GM08714 (cell line): ENCODE results near the gene SCYL1.
"Not testable (repeated sequence)": the region's sequence is repeated elsewhere in the genome, so short reads cannot be mapped to it uniquely, and the experiment has no call there.

Experiments
- H3K4me3 ChIP-seq: fragments of 200-500 bp; sonication (Bioruptor generic); 2 replicates; pipeline ENCODE4 v1.5.1; 2014; ENCODE audit warnings: mild to moderate bottlenecking, low read length, inconsistent platforms
- ZNF274 ChIP-seq: IDR thresholded peaks from 2 replicates; pipeline ENCODE4 v1.6.1; 2012; ENCODE audit warnings: mild to moderate bottlenecking, low read depth, low read length

Gene SCYL1

DNA sequence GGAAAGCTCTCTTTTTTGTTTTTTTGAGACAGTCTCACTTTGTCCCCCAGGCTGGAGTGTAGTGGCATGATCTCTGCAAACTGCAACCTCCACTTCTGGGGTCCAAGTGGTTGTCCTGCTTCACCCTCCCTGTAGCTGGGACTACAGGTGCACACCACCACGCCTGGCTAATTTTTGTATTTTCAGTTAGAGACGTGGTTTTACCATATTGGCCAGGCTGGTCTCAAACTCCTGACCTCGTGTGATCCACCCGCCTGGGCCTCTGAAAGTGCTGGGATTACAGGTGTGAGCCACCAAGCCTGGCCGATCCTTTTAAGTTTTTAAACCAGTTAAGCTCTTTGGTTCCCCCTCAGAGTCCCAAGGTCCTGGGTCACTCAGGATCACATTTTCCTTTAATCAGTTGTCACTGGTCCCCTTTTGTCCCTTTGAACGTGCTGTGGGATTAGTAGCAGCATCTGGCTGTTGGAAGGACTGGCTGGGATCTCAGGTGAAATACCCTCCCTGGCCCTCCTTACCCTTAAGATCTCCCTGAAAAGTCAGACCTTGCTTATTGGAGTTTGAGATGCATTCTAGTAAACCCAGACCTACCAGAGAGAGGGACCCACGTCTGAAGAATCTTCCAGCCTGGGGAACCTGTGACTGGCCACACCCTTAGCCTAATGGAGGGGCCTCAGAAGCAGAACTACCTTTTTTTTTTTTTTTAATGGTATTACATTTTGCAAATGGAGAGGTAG, 17.9 kb upstream of the SCYL1 start:
- H3K4me3 ChIP-seq = no peak overlapping the region
- no peak for TF ChIP-seq ZNF274

DNA sequence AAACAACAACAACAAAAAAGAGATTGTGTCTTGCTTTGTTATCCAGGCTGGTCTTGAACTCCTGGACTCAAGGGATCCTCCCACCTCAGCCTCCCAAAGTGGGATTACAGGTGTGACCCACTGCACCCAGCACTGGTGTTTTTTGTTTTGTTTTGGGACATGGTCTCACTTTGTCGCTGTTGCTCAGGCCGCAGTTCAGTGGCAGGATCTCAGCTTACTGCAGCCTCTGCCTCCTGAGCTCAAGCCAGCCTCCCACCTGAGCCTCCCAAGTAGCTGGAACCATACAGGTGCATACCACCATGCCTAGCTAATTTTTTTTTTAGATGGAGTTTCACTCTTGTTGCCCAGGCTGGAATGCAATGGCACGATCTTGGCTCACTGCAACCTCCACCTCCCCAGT, 12.6 kb upstream of the SCYL1 start:
- not testable (repeated sequence) for H3K4me3 ChIP-seq

DNA sequence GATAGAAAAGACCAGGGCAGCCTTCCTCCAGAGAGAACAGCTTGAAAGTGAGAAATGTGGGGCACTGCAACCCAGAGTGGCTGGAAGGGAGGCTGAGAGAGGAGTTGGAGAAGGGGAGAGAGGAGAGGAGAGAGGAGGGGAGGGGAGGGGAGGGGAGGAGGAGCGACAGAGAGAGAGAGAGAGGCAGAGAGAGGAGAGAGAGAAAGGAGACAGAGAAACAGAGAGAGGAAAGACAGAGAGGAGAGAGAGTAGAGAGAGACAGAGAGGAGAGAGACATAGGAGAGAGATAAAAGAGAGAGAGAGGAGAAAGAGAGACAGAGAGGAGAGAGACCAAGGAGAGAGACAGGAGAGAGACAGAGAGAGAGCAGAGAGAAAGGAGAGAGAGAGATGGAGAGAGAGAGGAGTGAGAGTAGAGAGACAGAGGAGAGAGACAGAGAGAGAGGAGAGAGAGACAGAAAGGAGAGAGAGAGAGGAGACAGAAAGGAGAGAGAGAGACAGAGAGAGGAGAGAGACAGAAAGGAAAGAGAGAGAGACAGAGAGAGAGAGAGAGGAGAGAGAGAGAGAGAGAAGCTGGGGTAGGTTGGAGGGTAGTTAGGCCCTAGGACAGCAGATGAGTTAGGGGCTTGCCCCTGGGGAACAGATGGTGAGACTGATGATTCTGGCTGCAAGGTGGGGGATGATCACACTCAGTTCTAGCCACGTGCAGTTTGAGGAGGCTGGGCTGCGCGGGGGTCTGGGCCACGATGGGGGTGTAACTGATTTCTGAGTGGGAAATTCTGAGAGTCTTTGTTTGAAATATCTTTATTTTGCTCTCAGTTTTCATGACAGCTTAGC, 8.5 kb upstream of the SCYL1 start:
- TF ChIP-seq ZNF274 = no peak

DNA sequence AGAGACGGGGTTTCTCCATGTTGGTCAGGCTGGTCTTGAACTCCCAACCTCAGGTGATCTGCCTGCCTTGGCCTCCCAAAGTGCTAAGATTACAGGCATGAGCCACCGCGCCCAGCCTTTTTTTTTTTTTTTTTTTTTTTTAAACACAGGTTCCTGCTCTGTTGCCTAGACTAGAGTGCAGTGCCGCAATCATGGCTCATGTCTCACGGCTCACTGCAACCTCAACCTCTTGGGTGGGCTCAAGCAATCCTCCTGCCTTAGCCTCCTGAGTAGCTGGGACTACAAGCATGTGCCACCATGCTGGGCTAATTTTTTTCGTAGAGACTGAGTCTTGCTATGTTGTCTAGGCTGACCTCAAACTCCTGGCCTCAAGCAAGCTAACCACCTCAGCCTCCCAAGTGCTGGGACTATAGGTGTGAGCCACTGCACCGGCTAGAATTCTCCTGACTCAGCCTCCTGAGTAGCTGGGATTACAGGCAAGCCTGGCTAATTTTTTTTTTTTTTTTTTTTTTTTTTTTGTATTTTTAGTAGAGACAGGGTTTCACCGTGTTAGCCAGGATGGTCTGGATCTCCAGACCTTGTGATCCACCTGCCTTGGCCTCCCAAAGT, 5.8 kb upstream of the SCYL1 start:
- H3K4me3 ChIP-seq = not testable (repeated sequence)

More for the DNA sequence above, 8.5 kb upstream of the SCYL1 start:
- H3K4me3 ChIP-seq = no peak overlapping the region

DNA sequence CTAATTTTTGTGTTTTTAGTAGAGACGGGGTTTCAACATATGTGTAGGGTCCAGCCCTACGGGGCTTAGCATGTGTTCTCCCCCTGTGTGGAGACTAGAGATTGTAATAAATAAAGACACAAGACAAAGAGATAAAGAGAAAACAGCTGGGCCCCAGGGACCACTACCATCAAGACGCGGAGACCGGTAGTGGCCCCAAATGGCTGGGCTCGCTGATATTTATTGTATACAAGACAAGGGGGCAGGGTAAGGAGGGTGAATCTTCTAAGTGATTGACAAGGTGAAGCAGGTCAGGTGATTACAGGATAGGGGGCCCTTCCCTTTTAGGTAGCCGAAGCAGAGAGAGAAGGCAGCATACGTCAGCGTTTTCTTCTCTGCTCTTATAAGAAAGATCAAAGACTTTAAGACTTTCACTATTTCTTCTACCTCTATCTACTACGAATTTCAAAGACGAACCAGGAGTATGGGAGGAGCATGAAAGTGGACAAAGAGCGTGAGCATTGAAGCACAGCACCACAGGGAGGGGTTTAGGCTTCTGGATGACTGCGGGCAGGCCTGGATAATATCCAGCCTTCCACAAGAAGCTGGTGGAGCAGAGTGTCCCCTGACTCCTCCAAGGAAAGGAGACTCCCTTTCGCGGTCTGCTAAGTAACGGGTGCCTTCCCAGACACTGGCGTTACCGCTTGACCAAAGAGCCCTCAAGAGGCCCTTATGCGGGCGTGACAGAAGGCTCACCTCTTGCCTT, 2.9 kb upstream of the SCYL1 start:
- not testable (repeated sequence) for H3K4me3 ChIP-seq

DNA sequence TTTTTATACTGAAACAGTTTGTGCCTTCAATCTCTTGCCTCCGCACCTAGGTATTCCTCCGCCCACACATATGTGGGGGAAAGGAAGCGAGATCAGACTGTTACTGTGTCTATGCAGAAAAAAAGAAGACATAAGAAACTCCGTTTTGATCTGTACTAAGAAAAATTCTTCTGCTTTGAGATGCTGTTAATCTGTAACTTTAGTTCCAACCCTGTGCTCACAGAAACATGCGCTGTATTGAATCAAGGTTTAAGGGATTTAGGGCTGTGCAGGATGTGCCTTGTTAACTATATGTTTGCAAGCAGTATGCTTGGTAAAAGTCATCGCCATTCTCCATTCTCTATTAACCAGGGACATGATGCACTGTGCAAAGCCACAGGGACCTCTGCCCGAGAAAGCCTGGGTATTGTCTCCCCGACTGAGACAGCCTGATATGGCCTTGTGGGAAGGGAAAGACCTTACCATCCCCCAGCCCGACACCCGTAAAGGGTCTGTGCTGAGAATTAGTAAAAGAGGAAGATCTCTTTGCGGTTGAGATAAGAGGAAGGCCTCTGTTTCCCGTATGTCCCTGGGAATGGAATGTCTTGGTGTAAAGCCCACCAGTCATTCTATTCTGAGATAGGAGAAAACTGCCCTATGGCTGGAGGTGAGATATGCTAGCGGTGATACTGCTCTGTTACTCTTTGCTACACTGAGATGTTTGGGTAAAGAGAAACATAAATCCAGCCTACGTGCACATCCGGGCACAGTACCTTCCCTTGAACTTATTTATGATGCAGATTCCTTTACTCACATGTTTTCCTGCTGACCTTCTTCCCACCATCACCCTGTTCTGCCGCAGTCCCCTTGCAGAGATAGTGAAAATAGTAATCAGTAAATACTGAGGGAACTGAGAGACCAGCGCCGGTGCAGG, 1.9 kb upstream of the SCYL1 start:
- peak overlapping the region; percentile 46; the same call in 1 of the 2 replicates for H3K4me3 ChIP-seq

DNA sequence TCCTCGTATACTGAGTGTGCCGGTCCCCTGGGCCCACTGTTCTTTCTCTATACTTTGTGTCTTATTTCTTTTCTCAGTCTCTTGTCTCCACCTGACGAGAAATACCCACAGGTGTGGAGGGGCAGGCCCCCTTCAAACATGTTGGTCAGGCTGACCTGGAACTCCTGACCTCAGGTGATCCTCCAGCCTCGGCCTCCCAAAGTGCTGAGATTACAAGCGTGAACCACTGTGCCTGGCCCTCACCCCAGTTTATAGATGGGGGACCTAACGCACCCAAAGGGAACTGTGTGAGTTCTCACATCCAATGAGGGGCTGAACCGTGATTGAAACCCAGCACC, 1.3 kb upstream of the SCYL1 start:
- not testable (repeated sequence) for H3K4me3 ChIP-seq

DNA sequence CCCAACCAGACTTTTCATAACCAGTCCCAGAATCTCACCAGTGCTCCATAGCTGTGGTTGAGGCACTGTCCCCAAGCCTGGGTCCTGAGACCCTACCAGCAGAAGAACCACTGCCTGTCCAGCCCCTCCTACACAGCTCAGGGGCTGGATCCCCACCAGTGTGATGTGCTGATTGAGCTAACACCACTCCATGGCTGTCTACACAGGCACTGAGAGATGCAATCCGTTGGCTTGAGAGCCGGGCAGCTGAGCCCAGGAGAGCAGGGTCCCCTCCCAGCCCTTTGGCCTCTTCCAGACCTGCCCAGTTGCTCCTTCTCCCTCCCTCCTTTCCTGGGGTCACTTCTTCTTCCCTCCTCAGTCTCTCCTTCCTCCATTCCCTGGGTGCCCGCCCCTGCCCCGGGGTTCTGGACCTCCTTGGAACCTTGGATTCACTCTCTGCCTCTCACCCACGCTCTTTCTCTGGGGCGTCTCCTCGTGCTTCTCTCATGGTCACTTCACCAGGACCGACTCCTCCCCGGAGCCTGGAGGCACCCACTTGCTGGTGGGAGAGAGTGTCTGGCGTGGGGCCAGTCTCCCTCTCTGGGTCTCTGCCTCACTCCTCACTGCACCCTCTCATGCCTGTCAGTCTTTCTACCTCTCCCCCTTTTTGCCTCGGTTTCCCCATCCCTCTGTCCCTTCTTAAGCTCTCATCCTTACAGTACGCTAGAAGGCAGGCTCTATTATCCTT, 706 bp upstream of the SCYL1 start:
- TF ChIP-seq ZNF274 = no peak
- H3K4me3 ChIP-seq = no peak overlapping the region; the same call in 1 of the 2 replicates

DNA sequence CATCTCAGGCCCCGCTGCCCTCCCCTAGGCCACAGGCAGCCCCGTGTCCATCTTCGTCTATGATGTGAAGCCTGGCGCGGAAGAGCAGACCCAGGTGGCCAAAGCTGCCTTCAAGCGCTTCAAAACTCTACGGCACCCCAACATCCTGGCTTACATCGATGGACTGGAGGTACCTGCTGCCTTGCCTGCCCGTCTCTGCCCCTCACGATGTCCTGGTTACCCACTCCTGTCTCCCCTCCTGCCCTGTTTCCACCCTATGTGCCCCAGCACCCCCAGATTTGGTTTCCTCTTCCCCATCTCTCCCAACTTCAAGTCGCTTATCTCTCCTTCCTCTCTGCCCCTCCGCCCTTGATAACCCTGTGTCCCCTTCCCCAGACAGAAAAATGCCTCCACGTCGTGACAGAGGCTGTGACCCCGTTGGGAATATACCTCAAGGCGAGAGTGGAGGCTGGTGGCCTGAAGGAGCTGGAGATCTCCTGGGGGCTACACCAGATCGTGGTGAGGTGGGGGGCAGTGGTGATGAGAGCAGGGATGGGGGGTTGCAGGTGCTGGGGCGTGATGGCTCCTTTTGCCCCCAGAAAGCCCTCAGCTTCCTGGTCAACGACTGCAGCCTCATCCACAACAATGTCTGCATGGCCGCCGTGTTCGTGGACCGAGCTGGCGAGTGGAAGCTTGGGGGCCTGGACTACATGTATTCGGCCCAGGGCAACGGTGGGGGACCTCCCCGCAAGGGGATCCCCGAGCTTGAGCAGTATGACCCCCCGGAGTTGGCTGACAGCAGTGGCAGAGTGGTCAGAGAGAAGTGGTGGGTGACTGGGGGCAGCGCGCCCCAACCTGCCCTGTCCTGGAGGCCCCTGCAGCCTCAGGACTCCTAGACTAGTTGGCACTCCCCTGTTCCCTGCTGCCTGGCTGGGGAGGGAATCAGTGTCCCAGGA, 930 bp downstream of the SCYL1 start:
- TF ChIP-seq ZNF274 = no peak
- H3K4me3 ChIP-seq = peak overlapping the region; percentile 79

DNA sequence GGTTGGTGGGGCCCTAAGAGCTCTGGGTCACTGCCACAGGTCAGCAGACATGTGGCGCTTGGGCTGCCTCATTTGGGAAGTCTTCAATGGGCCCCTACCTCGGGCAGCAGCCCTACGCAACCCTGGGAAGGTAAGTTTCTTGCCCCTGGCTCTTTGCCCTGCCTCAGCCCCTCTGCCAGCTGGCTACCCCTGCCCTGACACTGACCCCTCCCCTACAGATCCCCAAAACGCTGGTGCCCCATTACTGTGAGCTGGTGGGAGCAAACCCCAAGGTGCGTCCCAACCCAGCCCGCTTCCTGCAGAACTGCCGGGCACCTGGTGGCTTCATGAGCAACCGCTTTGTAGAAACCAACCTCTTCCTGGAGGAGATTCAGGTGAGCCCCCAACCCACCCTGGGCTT, 1.9 kb downstream of the SCYL1 start:
- H3K4me3 ChIP-seq = no peak overlapping the region
- no peak for TF ChIP-seq ZNF274

DNA sequence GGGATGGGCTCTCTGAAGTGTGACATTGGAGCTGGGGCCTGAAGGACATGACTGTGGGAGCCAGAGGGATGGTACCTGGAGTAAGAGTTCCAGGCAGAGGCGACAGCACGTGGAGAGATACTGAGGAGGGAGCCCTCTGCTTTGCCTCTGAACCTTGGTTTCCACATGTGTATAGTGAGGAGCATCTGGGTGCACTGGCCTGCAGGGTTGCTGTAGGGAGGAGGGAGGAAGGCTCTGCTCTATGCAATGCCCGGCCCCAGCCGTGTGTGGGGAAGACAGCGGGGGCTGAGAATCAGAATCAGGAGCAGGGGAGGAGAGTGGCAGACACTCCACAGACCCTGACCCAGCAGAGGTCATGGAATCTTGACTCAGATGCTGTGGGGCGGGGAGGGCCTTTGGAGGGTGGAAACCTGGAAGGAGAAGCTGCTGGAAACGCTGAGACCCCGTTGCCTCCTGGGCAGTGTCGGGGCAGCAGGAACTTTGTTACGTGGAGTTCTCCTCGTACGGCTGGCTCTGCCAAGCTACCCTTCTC, 4.0 kb downstream of the SCYL1 start:
- TF ChIP-seq ZNF274 = no peak
- H3K4me3 ChIP-seq = no peak overlapping the region
